Gastrocnemius medialis (tissue), 4 donors: Measurements from ENCODE around the gene MEGF11.
"Not testable (repeated sequence)": the region's sequence is repeated elsewhere in the genome, so short reads cannot be mapped to it uniquely, and the experiment has no call there.

Experiments used
- CTCF ChIP-seq, 5 experiments: fragments of 450-650 bp in 3 of 5; fragments of 200-600 bp in 2 of 5; sonication (generic) in 2 of 5; IDR thresholded peaks in 4 of 5; conservative IDR thresholded peaks in 1 of 5; 1 replicate in 4 of 5; 2 replicates in 1 of 5; pipeline ENCODE4 v1.5.1; 2016 to 2019; ENCODE audit warnings: antibody characterized with exemption in 5 of 5, mild to moderate bottlenecking in 3 of 5, moderate library complexity in 3 of 5
- POLR2A ChIP-seq, 2 donors: fragments of 450-650 bp; IDR thresholded peaks; one replicate each; pipeline ENCODE4 v1.6.1; 2017; ENCODE audit warnings: antibody characterized with exemption in 2 of 2, mild to moderate bottlenecking in 2 of 2, moderate library complexity in 2 of 2

DNA sequence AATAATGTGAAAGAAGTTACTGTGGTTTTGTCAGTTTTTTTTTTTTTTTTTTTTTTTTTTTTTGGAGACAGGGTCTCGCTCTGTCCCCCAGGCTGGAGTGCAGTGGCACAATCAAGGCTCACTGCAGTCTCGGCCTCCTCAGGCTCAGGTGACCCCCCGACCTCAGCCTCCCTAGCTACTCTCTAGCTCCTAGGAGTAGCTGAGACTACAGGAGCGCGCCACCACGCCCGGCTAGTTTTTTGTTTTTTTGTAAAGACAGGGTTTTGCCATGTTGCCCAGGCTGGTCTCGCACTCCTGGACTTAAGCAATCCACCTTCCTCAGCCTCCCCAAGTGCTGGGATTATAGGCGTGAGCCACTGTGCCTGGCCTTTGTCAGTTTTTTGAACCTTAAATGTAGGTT, 381.7 kb downstream of the MEGF11 start:
- TF ChIP-seq CTCF (IDR thresholded peaks at IDR 0.05 in 4 of 5, conservative IDR thresholded peaks at IDR 0.05 in 1 of 5); POLR2A (IDR thresholded peaks at IDR 0.05): not testable (repeated sequence)
